Fibroblast of pulmonary artery (primary cell): Measurements from ENCODE around the gene TLCD5.
A peak's percentile ranks its signal among the peaks of the same experiment; 100 is the strongest.

Experiments used
- DNase-seq: peaks from one replicate; pipeline ENCODE4 v3.0.0-alpha.2; 2010; ENCODE audit warnings: low read depth
- H3K4me3 ChIP-seq: replicated peaks from 2 replicates; pipeline ENCODE4 v1.5.1; 2011; ENCODE audit warnings: low read depth, mild to moderate bottlenecking, control low read depth, low read length, moderate library complexity
- CTCF ChIP-seq: IDR thresholded peaks from 2 replicates; pipeline ENCODE4 v1.5.1; 2011; ENCODE audit warnings: mild to moderate bottlenecking, control low read depth, low read length, inconsistent platforms; ENCODE audit errors: missing control alignments

TLCD5 gene

DNA sequence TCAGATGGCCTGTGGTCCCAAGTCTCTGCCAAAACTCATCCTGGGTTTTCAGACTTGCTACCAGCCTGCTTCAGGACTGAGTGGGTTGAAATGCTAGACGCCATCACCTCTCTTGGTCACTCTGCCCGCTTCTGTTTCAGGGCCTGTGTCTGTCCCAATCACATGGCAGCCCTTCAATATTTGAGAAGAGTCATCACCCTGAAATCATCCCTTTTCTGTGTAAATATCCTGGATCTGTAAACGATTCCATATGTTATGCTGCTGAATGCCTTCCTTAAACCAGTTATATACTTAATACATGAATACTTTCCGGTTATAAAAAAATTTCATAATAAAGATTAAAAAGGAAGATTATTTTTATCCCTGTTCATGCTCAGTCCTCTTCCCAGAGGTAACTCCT is 39.8 kb upstream of the TLCD5 start:
- TF ChIP-seq CTCF: no peak
- no peak overlapping the region for H3K4me3 ChIP-seq
- no peak for DNase-seq

GRCh38 chr11:120288021-120288420 is 37.1 kb upstream of the TLCD5 start:
- TF ChIP-seq CTCF: no peak
- no peak for DNase-seq
- H3K4me3 ChIP-seq: no peak overlapping the region

- DNase-seq: no peak
- no peak for TF ChIP-seq CTCF
- H3K4me3 ChIP-seq: no peak overlapping the region
These were observed 35.7 kb upstream of the TLCD5 start for GRCh38 chr11:120289426-120289825.

DNA sequence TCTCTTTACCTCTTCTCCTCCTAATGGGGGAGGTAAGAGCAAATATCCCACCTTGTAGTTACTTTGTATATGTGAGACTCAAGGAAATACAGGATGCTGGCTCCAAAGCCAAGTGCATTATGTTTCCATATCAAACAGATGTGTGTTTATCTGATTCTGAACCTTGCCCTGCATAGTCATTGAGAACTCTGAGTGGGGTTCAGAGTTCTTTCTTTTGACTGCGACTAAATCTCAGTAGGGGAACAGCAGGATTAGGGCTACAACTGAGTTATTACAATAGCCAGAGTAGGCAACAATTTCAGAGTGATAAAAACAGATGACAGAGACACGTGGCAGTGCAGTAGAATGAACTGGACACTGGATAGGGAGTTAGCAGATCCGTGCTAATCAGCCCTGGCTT is 34.1 kb upstream of the TLCD5 start:
- no peak overlapping the region for H3K4me3 ChIP-seq
- DNase-seq: no peak
- TF ChIP-seq CTCF: no peak

DNA sequence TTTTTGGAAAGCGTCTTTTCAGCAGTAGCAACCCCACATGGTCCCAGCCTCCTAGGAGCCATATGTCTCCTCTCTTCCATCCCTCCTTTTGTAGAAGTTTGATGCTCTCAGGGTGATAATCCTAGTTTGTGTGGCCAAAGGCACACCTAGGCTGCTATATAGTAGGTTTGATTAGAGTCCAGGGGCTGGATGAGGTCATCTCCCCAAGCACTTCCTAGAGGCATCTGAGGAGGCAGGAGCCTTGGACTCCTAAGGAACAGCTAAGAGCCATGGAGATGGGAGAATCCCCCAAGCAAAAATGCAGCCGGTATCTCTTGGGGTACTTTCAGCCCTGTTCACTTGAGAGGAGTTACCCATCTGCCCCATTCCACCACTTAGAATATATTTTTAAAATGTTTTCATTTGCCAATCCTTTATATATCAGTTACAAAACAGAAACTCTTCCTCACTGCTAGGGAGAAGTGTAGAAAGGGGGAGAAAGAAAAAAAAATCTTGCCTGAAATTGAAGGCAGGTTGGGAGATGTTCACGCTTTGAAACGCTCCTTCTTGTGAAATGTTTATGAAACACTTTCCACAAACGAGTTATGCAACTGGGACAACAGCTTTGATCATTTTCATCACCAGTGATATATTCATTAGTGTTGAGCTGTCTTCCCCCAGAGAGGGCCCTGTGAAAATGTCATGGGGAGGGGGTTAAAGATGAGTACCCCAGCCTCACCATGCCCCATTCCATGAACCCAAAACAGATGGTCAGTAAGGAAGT is 31.9 kb upstream of the TLCD5 start:
- no peak for TF ChIP-seq CTCF
- H3K4me3 ChIP-seq: no peak overlapping the region
- DNase-seq: no peak

DNA sequence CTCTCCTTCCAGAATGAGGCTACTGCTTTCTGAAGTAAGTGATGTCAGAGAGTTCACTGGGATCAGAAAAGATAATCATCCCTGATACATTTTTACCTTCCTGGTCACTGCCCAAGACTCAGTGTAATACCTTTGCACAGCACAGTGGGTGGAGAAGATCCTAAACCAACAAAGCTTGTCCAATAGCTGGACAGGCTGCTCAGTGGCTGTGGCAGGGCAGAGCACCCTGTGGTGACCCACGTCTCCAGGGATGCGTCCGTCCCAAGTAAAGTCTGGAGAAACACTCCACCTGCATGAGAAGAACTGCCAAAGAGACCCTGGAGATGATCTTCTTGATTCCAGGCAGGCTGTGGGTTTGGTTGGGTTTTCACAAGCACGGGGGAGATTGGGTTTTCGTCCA is 31.0 kb upstream of the TLCD5 start:
- no peak for DNase-seq
- TF ChIP-seq CTCF: no peak
- no peak overlapping the region for H3K4me3 ChIP-seq

- DNase-seq: peak; percentile 36
- no peak for TF ChIP-seq CTCF
These were observed 30.0 kb upstream of the TLCD5 start for GRCh38 chr11:120295099-120295498.

More at GRCh38 chr11:120295099-120295498, 30.0 kb upstream of the TLCD5 start:
- H3K4me3 ChIP-seq: no peak overlapping the region
